HCT116 (cell line): ENCODE results near the gene NEURL3.

Experiments used
- ELF1 ChIP-seq: IDR thresholded peaks from 2 replicates; pipeline ENCODE4 v1.6.1; 2012; ENCODE audit warnings: low read depth, borderline replicate concordance
- EZH2 ChIP-seq: fragments of 200-600 bp; sonication (generic); IDR thresholded peaks from 2 replicates; pipeline ENCODE4 v1.6.1; 2017; ENCODE audit warnings: antibody characterized with exemption, mixed run types
- EZH2phosphoT487 ChIP-seq: fragments of 200-600 bp; IDR thresholded peaks from 2 replicates; pipeline ENCODE4 v1.6.1; 2018; ENCODE audit warnings: antibody characterized with exemption, borderline replicate concordance
- JUND ChIP-seq: IDR thresholded peaks from 2 replicates; pipeline ENCODE4 v1.6.1; 2012
- POLR2A ChIP-seq: IDR thresholded peaks from 2 replicates; pipeline ENCODE4 v1.7.0; 2011; ENCODE audit warnings: borderline replicate concordance; ENCODE audit not compliant: insufficient read depth, insufficient read length; ENCODE audit errors: extremely low read depth
- POLR2AphosphoS5 ChIP-seq: IDR thresholded peaks from 2 replicates; pipeline ENCODE4 v1.6.1; 2011; ENCODE audit warnings: mild to moderate bottlenecking, low read depth, low read length, moderate library complexity
- RAD21 ChIP-seq: IDR thresholded peaks from 2 replicates; pipeline ENCODE4 v1.6.1; 2012; ENCODE audit warnings: low read depth, mild to moderate bottlenecking
- SRF ChIP-seq: IDR thresholded peaks from 2 replicates; pipeline ENCODE4 v1.6.1; 2012; ENCODE audit warnings: low read depth
- YY1 ChIP-seq: IDR thresholded peaks from 2 replicates; pipeline ENCODE4 v1.6.1; 2011; ENCODE audit warnings: low read length, low read depth, moderate library complexity, mild to moderate bottlenecking; ENCODE audit not compliant: insufficient replicate concordance; ENCODE audit errors: extremely low read depth
- ZFX ChIP-seq: fragments of 450-650 bp; IDR thresholded peaks from 2 replicates; pipeline ENCODE4 v1.6.1; 2017
- TF ChIP-seq, protein P1 (sequence below), 3 experiments: fragments of 200-600 bp in 1 of 3; sonication (generic) in 1 of 3; IDR thresholded peaks in 2 of 3; conservative IDR thresholded peaks in 1 of 3; 2 replicates each; pipeline ENCODE4 v1.5.1; 2012 to 2017; ENCODE audit warnings: low read depth in 2 of 3, low read length in 2 of 3, antibody characterized with exemption in 1 of 3, borderline replicate concordance in 1 of 3, control low read depth in 1 of 3, mild to moderate bottlenecking in 1 of 3, mixed read lengths in 1 of 3, mixed run types in 1 of 3, moderate library complexity in 1 of 3; ENCODE audit not compliant: insufficient read depth in 1 of 3
- TF ChIP-seq, protein P2 (sequence below): IDR thresholded peaks from 2 replicates; pipeline ENCODE4 v1.6.1; 2012; ENCODE audit warnings: low read depth
- TF ChIP-seq, protein P3 (sequence below): IDR thresholded peaks from 2 replicates; pipeline ENCODE4 v1.6.1; 2012

DNA sequence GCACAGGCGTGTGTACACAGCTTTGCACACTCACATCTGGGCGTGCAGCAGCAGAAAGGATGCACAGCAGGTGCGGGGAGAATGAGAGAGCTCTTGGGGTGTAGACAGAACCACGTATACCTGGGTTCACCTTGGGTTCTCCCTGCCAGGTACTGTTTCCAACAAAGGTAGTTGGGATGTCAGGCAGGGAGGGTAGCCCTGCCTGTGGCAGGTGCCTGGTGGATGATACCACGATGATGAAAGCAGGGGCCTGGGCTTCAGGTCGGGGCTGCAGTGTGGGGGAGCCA, 24.9 kb upstream of the NEURL3 start:
- TF ChIP-seq, protein P1, sequence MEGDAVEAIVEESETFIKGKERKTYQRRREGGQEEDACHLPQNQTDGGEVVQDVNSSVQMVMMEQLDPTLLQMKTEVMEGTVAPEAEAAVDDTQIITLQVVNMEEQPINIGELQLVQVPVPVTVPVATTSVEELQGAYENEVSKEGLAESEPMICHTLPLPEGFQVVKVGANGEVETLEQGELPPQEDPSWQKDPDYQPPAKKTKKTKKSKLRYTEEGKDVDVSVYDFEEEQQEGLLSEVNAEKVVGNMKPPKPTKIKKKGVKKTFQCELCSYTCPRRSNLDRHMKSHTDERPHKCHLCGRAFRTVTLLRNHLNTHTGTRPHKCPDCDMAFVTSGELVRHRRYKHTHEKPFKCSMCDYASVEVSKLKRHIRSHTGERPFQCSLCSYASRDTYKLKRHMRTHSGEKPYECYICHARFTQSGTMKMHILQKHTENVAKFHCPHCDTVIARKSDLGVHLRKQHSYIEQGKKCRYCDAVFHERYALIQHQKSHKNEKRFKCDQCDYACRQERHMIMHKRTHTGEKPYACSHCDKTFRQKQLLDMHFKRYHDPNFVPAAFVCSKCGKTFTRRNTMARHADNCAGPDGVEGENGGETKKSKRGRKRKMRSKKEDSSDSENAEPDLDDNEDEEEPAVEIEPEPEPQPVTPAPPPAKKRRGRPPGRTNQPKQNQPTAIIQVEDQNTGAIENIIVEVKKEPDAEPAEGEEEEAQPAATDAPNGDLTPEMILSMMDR (IDR thresholded peaks at IDR 0.05 in 2 of 3, conservative IDR thresholded peaks at IDR 0.05 in 1 of 3; ENCODE audit: borderline replicate concordance in 1 of 3, insufficient read depth in 1 of 3, low read depth in 2 of 3, low read length in 2 of 3), result no peak
- TF ChIP-seq JUND, result no peak
- no peak for TF ChIP-seq YY1
- TF ChIP-seq POLR2A, result no peak
- no peak for TF ChIP-seq EZH2
- TF ChIP-seq POLR2AphosphoS5, result no peak
- no peak for TF ChIP-seq ELF1
- no peak for TF ChIP-seq SRF
- no peak for TF ChIP-seq EZH2phosphoT487
- TF ChIP-seq ZFX, result no peak
- TF ChIP-seq, protein P2, sequence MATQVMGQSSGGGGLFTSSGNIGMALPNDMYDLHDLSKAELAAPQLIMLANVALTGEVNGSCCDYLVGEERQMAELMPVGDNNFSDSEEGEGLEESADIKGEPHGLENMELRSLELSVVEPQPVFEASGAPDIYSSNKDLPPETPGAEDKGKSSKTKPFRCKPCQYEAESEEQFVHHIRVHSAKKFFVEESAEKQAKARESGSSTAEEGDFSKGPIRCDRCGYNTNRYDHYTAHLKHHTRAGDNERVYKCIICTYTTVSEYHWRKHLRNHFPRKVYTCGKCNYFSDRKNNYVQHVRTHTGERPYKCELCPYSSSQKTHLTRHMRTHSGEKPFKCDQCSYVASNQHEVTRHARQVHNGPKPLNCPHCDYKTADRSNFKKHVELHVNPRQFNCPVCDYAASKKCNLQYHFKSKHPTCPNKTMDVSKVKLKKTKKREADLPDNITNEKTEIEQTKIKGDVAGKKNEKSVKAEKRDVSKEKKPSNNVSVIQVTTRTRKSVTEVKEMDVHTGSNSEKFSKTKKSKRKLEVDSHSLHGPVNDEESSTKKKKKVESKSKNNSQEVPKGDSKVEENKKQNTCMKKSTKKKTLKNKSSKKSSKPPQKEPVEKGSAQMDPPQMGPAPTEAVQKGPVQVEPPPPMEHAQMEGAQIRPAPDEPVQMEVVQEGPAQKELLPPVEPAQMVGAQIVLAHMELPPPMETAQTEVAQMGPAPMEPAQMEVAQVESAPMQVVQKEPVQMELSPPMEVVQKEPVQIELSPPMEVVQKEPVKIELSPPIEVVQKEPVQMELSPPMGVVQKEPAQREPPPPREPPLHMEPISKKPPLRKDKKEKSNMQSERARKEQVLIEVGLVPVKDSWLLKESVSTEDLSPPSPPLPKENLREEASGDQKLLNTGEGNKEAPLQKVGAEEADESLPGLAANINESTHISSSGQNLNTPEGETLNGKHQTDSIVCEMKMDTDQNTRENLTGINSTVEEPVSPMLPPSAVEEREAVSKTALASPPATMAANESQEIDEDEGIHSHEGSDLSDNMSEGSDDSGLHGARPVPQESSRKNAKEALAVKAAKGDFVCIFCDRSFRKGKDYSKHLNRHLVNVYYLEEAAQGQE, result no peak
- no peak for TF ChIP-seq RAD21
- TF ChIP-seq, protein P3, sequence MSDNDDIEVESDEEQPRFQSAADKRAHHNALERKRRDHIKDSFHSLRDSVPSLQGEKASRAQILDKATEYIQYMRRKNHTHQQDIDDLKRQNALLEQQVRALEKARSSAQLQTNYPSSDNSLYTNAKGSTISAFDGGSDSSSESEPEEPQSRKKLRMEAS, result no peak
